GM23248 (cell line): Measurements from ENCODE around the gene RSF1. TPM values are rescaled to one million over a fixed set of nuclear protein-coding genes. Genes with fewer than 3 reads are reported as not detected.
A peak's percentile ranks its signal among the peaks of the same experiment; 100 is the strongest.
"Not testable (repeated sequence)": the region's sequence is repeated elsewhere in the genome, so short reads cannot be mapped to it uniquely, and the experiment has no call there.

Source experiments
- DNase-seq: peaks from one replicate; pipeline ENCODE4 v3.0.0-alpha.2; 2015
- H2AFZ ChIP-seq: fragments of 200-600 bp; sonication (generic); 2 replicates; pipeline ENCODE4 v1.6.1; 2016; ENCODE audit warnings: antibody characterized with exemption
- H3F3A ChIP-seq: fragments of 200-600 bp; sonication (generic); 2 replicates; pipeline ENCODE4 v1.6.1; 2016; ENCODE audit warnings: mild to moderate bottlenecking, antibody characterized with exemption, mixed run types; ENCODE audit not compliant: insufficient read depth
- H3K27ac ChIP-seq: fragments of 200-600 bp; sonication (generic); 2 replicates; pipeline ENCODE4 v1.5.1; 2016; ENCODE audit warnings: mild to moderate bottlenecking
- H3K27me3 ChIP-seq: fragments of 200-600 bp; sonication (generic); replicated peaks from 2 replicates; pipeline ENCODE4 v1.6.1; 2016; ENCODE audit warnings: mild to moderate bottlenecking; ENCODE audit not compliant: insufficient read depth
- H3K36me3 ChIP-seq: fragments of 200-600 bp; sonication (generic); 2 replicates; pipeline ENCODE4 v1.6.1; 2016; ENCODE audit warnings: low read depth, mild to moderate bottlenecking
- H3K4me1 ChIP-seq: fragments of 200-600 bp; sonication (generic); 2 replicates; pipeline ENCODE4 v1.6.1; 2016; ENCODE audit warnings: mild to moderate bottlenecking; ENCODE audit not compliant: insufficient read depth
- H3K4me2 ChIP-seq: fragments of 200-600 bp; sonication (generic); one replicate; pipeline ENCODE4 v1.6.1; 2016; ENCODE audit warnings: mild to moderate bottlenecking; ENCODE audit not compliant: unreplicated experiment
- H3K4me3 ChIP-seq: fragments of 200-600 bp; sonication (generic); 2 replicates; pipeline ENCODE4 v1.5.1; 2016; ENCODE audit warnings: mild to moderate bottlenecking
- H3K79me2 ChIP-seq: fragments of 200-600 bp; sonication (generic); 2 replicates; pipeline ENCODE4 v1.6.1; 2016; ENCODE audit warnings: mild to moderate bottlenecking; ENCODE audit not compliant: insufficient read depth
- H3K9ac ChIP-seq: fragments of 200-600 bp; sonication (generic); 2 replicates; pipeline ENCODE4 v1.6.1; 2016; ENCODE audit warnings: mild to moderate bottlenecking
- H3K9me2 ChIP-seq: fragments of 200-600 bp; sonication (generic); 2 replicates; pipeline ENCODE4 v1.6.1; 2016; ENCODE audit warnings: mixed run types, mild to moderate bottlenecking, moderate library complexity; ENCODE audit not compliant: insufficient read depth
- H3K9me3 ChIP-seq: fragments of 200-600 bp; sonication (generic); one replicate; pipeline ENCODE4 v1.6.1; 2017; ENCODE audit warnings: low read depth
- H4K20me1 ChIP-seq: fragments of 200-600 bp; sonication (generic); 2 replicates; pipeline ENCODE4 v1.6.0; 2016; ENCODE audit not compliant: insufficient read depth
- EZH2 ChIP-seq: fragments of 200-600 bp; sonication (generic); IDR thresholded peaks from 2 replicates; pipeline ENCODE4 v1.6.1; 2018; ENCODE audit warnings: antibody characterized with exemption, mild to moderate bottlenecking; ENCODE audit not compliant: insufficient read depth, poor library complexity, severe bottlenecking
- EZH2phosphoT487 ChIP-seq: fragments of 200-600 bp; sonication (generic); IDR thresholded peaks from 2 replicates; pipeline ENCODE4 v1.6.1; 2018; ENCODE audit warnings: antibody characterized with exemption, moderate library complexity, mild to moderate bottlenecking, low read depth; ENCODE audit not compliant: insufficient read depth
- WGBS, 2 experiments: methylation state at CpG; one replicate each; pipeline ENCODE4 v1.1.6; 2015 to 2017; ENCODE audit warnings: low lambda C conversion rate in 2 of 2, low coverage in 1 of 2; ENCODE audit errors: missing lambda C conversion rate in 2 of 2; 5-methylcytosine and 5-hydroxymethylcytosine counted together
- in situ Hi-C: fragments of 300-500 bp; cut with MboI; formaldehyde crosslinking; loops from 2 replicates; pipeline ENCODE4 v1.15.0; 2020
- polyA plus RNA-seq: library from polyadenylated mRNA; unstranded; fragments of >200 nt; fragmentation: Nextera tagmentation; extraction: Ambion mirVana; gene quantifications from 2 replicates; pipeline ENCODE4 v1.2.1, GENCODE V29; 2016
- total RNA-seq: library from RNA; depleted of rRNA; stranded (reverse); fragments of >200 nt; shearing (Covaris generic); gene quantifications from 2 replicates; pipeline ENCODE4 v1.2.3, GENCODE V29; 2014

Gene RSF1
- total and polyA plus RNA-seq, 2 experiments from 2014 or later, result 39.0 to 48.2 TPM

- Histone ChIP-seq H3K27ac (no peak overlapping the region), H3K27me3 (no peaks in the 10 kb centered on the region), H3F3A (no peaks in the 10 kb centered on the region), H3K9me3 (no peaks in the 10 kb centered on the region), H3K79me2 (no peaks in the 10 kb centered on the region), H3K9me2 (no peaks in the 10 kb centered on the region), H3K4me2 (no peak overlapping the region), H4K20me1 (no peaks in the 10 kb centered on the region), H3K4me3 (no peak overlapping the region), H3K4me1 (peaks cover 6% of the 10 kb centered on the region; the same call in 1 of the 2 replicates), H3K36me3 (peaks cover 17% of the 10 kb centered on the region; the same call in 1 of the 2 replicates), H3K9ac (no peak overlapping the region), H2AFZ (no peak overlapping the region)
- peak; percentile 44 for DNase-seq
- 41 to 69% methylated on average over 1 of the region's 1 CpG for WGBS, 2 experiments
- TF ChIP-seq EZH2 (no peak), EZH2phosphoT487 (no peak)
- in situ Hi-C loops, result no loop called here
These were observed 22.1 kb upstream of the RSF1 start for GRCh38 chr11:77842441-77843121.

GRCh38 chr11:77833302-77833701 is 12.8 kb upstream of the RSF1 start:
- TF ChIP-seq EZH2 (no peak), EZH2phosphoT487 (no peak)
- no peaks in the 10 kb centered on the region for H3K36me3 ChIP-seq
- H3K9ac ChIP-seq, result no peak overlapping the region
- in situ Hi-C loops, result no loop called here
- no peaks in the 10 kb centered on the region for H3K79me2 ChIP-seq
- no peak overlapping the region for H3K4me3 ChIP-seq
- no peaks in the 10 kb centered on the region for H3K9me3 ChIP-seq
- no peak overlapping the region for H3K4me2 ChIP-seq
- 95 to 97% methylated on average over 4 of the region's 4 CpGs for WGBS, 2 experiments
- H3K27me3 ChIP-seq, result no peaks in the 10 kb centered on the region
- no peaks in the 10 kb centered on the region for H3K4me1 ChIP-seq
- H4K20me1 ChIP-seq, result no peaks in the 10 kb centered on the region
- no peak overlapping the region for H3K27ac ChIP-seq
- H3K9me2 ChIP-seq, result no peaks in the 10 kb centered on the region
- DNase-seq, result no peak
- H2AFZ ChIP-seq, result no peak overlapping the region
- no peaks in the 10 kb centered on the region for H3F3A ChIP-seq

- Histone ChIP-seq H3K4me1 (peaks cover 2% of the 10 kb centered on the region), H3K9me3 (no peaks in the 10 kb centered on the region), H3K4me2 (no peak overlapping the region), H3K9me2 (no peaks in the 10 kb centered on the region), H3K4me3 (no peak overlapping the region), H3K27me3 (no peaks in the 10 kb centered on the region), H3K9ac (no peak overlapping the region), H3K27ac (no peak overlapping the region), H4K20me1 (no peaks in the 10 kb centered on the region), H3K79me2 (peaks cover 18% of the 10 kb centered on the region), H2AFZ (no peak overlapping the region), H3K36me3 (no peaks in the 10 kb centered on the region), H3F3A (no peaks in the 10 kb centered on the region)
- WGBS, 2 experiments, result 96 to 97% methylated on average over 2 of the region's 2 CpGs
- in situ Hi-C loops, result no loop called here
- DNase-seq, result no peak
- no peak for TF ChIP-seq EZH2
- no peak for TF ChIP-seq EZH2phosphoT487
These were observed 8.4 kb upstream of the RSF1 start for GRCh38 chr11:77828926-77829325.

GRCh38 chr11:77823775-77824174 is 3.3 kb upstream of the RSF1 start:
- Histone ChIP-seq H3K4me3 (no peak overlapping the region), H2AFZ (peak overlapping the region; percentile 51; the same call in 1 of the 2 replicates), H3K9ac (no peak overlapping the region)

DNA sequence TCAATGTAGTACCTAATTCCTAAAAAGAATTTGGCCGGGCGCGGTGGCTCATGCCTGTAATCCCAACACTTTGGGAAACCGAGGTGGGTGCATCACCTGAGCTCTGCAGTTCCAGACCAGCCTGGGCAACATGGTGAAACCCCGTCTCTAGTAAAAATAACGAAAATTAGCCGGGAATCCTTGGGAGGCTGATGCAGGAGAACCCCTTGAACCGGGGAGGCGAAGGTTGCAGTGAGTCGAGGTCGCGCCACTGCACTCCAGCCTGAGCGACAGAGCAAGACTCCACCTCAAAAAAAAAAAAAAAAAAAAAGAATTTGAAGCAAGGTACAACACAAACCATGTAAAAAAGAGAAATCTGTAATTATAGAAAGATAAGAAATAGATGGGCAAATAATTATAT is 1.6 kb upstream of the RSF1 start:
- in situ Hi-C loops, H3K9me3 ChIP-seq, H3K36me3 ChIP-seq, H3K27me3 ChIP-seq, H3K9me2 ChIP-seq, DNase-seq: not testable (repeated sequence)
- Histone ChIP-seq H4K20me1 (peaks cover 11% of the 10 kb centered on the region; the same call in 1 of the 2 replicates), H3K9ac (peak overlapping the region; percentile 84), H2AFZ (peak overlapping the region; percentile 97), H3K79me2 (peaks cover 70% of the 10 kb centered on the region), H3K4me3 (peak overlapping the region; percentile 98), H3K27ac (peak overlapping the region; percentile 56), H3K4me1 (peaks cover 22% of the 10 kb centered on the region), H3F3A (peaks cover 26% of the 10 kb centered on the region), H3K4me2 (peak overlapping the region; percentile 90)
- 67 to 68% methylated on average over 13 of the region's 13 CpGs for WGBS, 2 experiments

More at GRCh38 chr11:77823775-77824174, 3.3 kb upstream of the RSF1 start:
- in situ Hi-C loops, result no loop called here
- no peaks in the 10 kb centered on the region for H3K9me2 ChIP-seq
- H3K79me2 ChIP-seq, result peaks cover 53% of the 10 kb centered on the region
- H3K27me3 ChIP-seq, result no peaks in the 10 kb centered on the region
- H3F3A ChIP-seq, result peaks cover 18% of the 10 kb centered on the region
- H3K36me3 ChIP-seq, result no peaks in the 10 kb centered on the region
- no peak overlapping the region for H3K4me2 ChIP-seq
- whole genome bisulfite sequencing, 2 experiments, result 93 to 94% methylated on average over 1 of the region's 1 CpG
- TF ChIP-seq EZH2phosphoT487 (no peak), EZH2 (no peak)
- H3K9me3 ChIP-seq, result no peaks in the 10 kb centered on the region
- peak; percentile 53 for DNase-seq
- H3K4me1 ChIP-seq, result peaks cover 17% of the 10 kb centered on the region
- H3K27ac ChIP-seq, result 0 out of 2 replicates have a peak overlapping the region, but pooled peaks have one; percentile 3
- no peaks in the 10 kb centered on the region for H4K20me1 ChIP-seq
